Naive thymus-derived CD4-positive, alpha-beta T cell (primary cell): ENCODE measurements around the gene TNRC6C. TPM values are rescaled to one million over a fixed set of nuclear protein-coding genes. Genes with fewer than 3 reads are reported as not detected.
A peak's percentile ranks its signal among the peaks of the same experiment; 100 is the strongest.
"Not testable (repeated sequence)": the region's sequence is repeated elsewhere in the genome, so short reads cannot be mapped to it uniquely, and the experiment has no call there.

Source experiments
- ATAC-seq: fragments of 150-1000 bp; cut with Tn5 transposase; 2 replicates; pipeline ENCODE4 v1.10.0; 2021; ENCODE audit warnings: mild to moderate bottlenecking, moderate library complexity
- CTCF ChIA-PET: fragments of 350-600 bp; sonication (Branson Sonifier 250); formaldehyde crosslinking; loops from one replicate; lab custom pipeline; 2021; ENCODE audit warnings: antibody characterized with exemption; lab: Charles Lee
- POLR2A ChIA-PET: fragments of 350-600 bp; sonication (Branson Sonifier 250); formaldehyde crosslinking; loops from one replicate; lab custom pipeline; 2021; ENCODE audit warnings: antibody characterized with exemption, inconsistent platforms; lab: Charles Lee
- DNase-seq, 9 donors: peaks; one replicate each; pipeline versions ENCODE4 v3.0.0 to v3.0.0-alpha.2; 2020 to 2022; ENCODE audit warnings: mixed read lengths in 1 of 9
- H3K27ac ChIP-seq: one replicate; pipeline ENCODE4 v1.7.0; 2013; ENCODE audit warnings: mild to moderate bottlenecking, low read depth, low read length, moderate library complexity
- H3K27me3 ChIP-seq, 2 donors: one replicate each; pipeline ENCODE4 v1.7.0; 2013; ENCODE audit warnings: low read length in 2 of 2, mild to moderate bottlenecking in 2 of 2, moderate library complexity in 2 of 2; ENCODE audit not compliant: control insufficient read depth in 2 of 2, insufficient read depth in 2 of 2
- H3K36me3 ChIP-seq, 3 experiments: 1 replicate in 2 of 3; 2 replicates in 1 of 3; pipeline ENCODE4 v1.7.0; 2013; ENCODE audit warnings: low read length in 3 of 3, mild to moderate bottlenecking in 3 of 3, moderate library complexity in 1 of 3; ENCODE audit not compliant: insufficient read depth in 3 of 3, control insufficient read depth in 2 of 3
- H3K4me1 ChIP-seq, 2 donors: one replicate each; pipeline ENCODE4 v1.7.0; 2013; ENCODE audit warnings: low read length in 2 of 2, mild to moderate bottlenecking in 2 of 2, moderate library complexity in 1 of 2; ENCODE audit not compliant: control insufficient read depth in 2 of 2, insufficient read depth in 2 of 2
- H3K4me3 ChIP-seq: 2 replicates; pipeline ENCODE4 v1.7.0; 2013; ENCODE audit warnings: mild to moderate bottlenecking, low read length
- H3K9me3 ChIP-seq, 3 experiments: 1 replicate in 2 of 3; 2 replicates in 1 of 3; pipeline ENCODE4 v1.7.0; 2013; ENCODE audit warnings: low read length in 3 of 3; ENCODE audit not compliant: control insufficient read depth in 2 of 3
- H3K27ac Mint-ChIP-seq, 9 donors: one replicate each; pipeline ENCODE4 v1.8.0; 2020 to 2022; ENCODE audit warnings: mixed read lengths in 9 of 9, mild to moderate bottlenecking in 8 of 9, moderate library complexity in 5 of 9, inconsistent platforms in 2 of 9
- H3K27me3 Mint-ChIP-seq, 5 donors: one replicate each; pipeline ENCODE4 v1.8.0; 2021 to 2022; ENCODE audit warnings: mixed read lengths in 5 of 5, mild to moderate bottlenecking in 1 of 5
- H3K36me3 Mint-ChIP-seq, 5 donors: one replicate each; pipeline ENCODE4 v1.8.0; 2020 to 2022; ENCODE audit warnings: mixed read lengths in 5 of 5, mild to moderate bottlenecking in 3 of 5, inconsistent platforms in 1 of 5
- H3K4me1 Mint-ChIP-seq, 7 donors: one replicate each; pipeline ENCODE4 v1.8.0; 2020 to 2022; ENCODE audit warnings: mixed read lengths in 7 of 7, mild to moderate bottlenecking in 3 of 7, inconsistent platforms in 1 of 7
- H3K4me3 Mint-ChIP-seq, 10 donors: one replicate each; pipeline ENCODE4 v1.8.0; 2020 to 2022; ENCODE audit warnings: mild to moderate bottlenecking in 10 of 10, mixed read lengths in 10 of 10, moderate library complexity in 6 of 10, inconsistent platforms in 2 of 10
- H3K9me3 Mint-ChIP-seq, 11 donors: one replicate each; pipeline ENCODE4 v1.8.0; 2020 to 2022; ENCODE audit warnings: mixed read lengths in 11 of 11, mild to moderate bottlenecking in 4 of 11, inconsistent platforms in 1 of 11, moderate library complexity in 1 of 11
- intact Hi-C, 2 donors: fragments of 100-400 bp; cut with micrococcal nuclease; formaldehyde crosslinking; loops; one replicate each; pipeline ENCODE4 v1.15.1; 2023
- polyA plus RNA-seq, 2 donors: library from polyadenylated mRNA; unstranded; fragments of 300-500 nt; fragmentation: Illumina TruSeq; gene quantifications; one replicate each; pipeline ENCODE4 v1.2.3, GENCODE V29; 2021
- total RNA-seq, 6 experiments: library from RNA in 5 of 6; stranded (reverse) in 5 of 6; gene quantifications; 1 replicate in 5 of 6; 2 replicates in 1 of 6; pipeline ENCODE4 v1.2.3 and lab custom pipeline; 2021 to 2026

TNRC6C gene
- total and polyA plus RNA-seq, 7 experiments from 2014 or later, result 7.4 to 133 (median 73.4) TPM

DNA sequence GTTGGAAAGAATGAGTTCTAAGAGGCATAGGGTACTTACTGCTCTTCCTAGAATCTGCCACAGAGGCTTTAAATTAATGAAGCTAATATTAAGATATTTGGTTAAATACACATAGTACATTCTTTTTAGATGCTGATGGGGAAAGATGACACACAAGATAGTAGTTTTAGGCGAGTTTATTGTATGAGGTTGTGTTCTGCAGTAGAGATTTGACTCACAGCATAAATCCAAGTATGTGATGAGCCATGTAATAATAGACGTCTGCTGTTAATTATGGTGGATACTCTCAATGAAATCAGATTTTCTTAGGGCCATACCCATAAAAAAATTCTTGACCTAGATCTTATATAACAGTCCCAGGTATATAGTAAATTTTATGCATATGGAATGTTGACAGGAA, 8.0 kb downstream of the TNRC6C start:
- Histone ChIP-seq H3K27ac (no peak overlapping the region), H3K4me3 (no peak overlapping the region), H3K4me1 (peaks cover 66 to 70% of the 10 kb centered on the region in 2 donors), H3K9me3 (no peaks in the 10 kb centered on the region), H3K36me3 (no peaks in the 10 kb centered on the region), H3K27me3 (no peaks in the 10 kb centered on the region)
- DNase-seq, result no peak
- ChIA-PET POLR2A (interaction anchor here (0.7 to 1.7 kb wide), 3 partner anchors 9 to 52 kb away, joined by 3 to 5 read pairs (median 3); no protein-coding TSS in a partner anchor), CTCF (no interaction called here)
- intact Hi-C loops, result no loop called here
- Mint-ChIP-seq H3K27ac (peak overlapping the region in 2 of 9 donors; percentile 50 to 58), H3K9me3 (no peaks in the 10 kb centered on the region), H3K4me3 (peak overlapping the region in 8 of 10 donors; percentile 42 to 98 (median 70)), H3K4me1 (peaks cover 28 to 98% (median 88%) of the 10 kb centered on the region in 7 donors), H3K36me3 (peaks cover 3 to 15% (median 5%) of the 10 kb centered on the region in 5 donors), H3K27me3 (peaks cover 0 to 4% (median 0%) of the 10 kb centered on the region in 5 donors)
- ATAC-seq, result no peak

DNA sequence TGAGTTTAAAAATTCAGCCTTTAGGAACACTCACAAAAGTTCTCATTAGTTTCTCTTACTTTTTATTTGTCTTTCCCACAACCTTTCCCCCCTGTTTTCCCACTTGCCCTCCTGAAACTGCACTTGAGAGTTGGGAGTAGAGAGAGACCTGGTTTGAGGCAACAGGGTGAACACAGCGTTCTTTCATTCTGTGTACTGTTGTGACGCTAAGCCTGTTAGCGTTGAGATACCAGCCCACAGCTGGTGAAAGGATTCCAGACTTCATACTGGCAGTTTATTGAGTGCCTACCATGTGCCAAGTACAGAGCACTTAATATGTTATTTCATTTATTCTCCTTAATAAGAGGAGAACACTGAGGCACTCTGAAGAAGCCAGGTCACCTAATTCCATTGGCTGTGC, 10.3 kb downstream of the TNRC6C start:
- peaks cover 43 to 55% of the 10 kb centered on the region in 2 donors for H3K4me1 ChIP-seq
- Mint-ChIP-seq H3K4me3 (peak overlapping the region in 7 of 10 donors; percentile 36 to 66 (median 55)), H3K27me3 (no peaks in the 10 kb centered on the region), H3K9me3 (no peaks in the 10 kb centered on the region), H3K27ac (peak overlapping the region in 1 of 9 donors; percentile 17), H3K4me1 (peaks cover 20 to 98% (median 88%) of the 10 kb centered on the region in 7 donors), H3K36me3 (peaks cover 5 to 29% (median 7%) of the 10 kb centered on the region in 5 donors)
- H3K4me3 ChIP-seq, result no peak overlapping the region
- H3K9me3 ChIP-seq, result no peaks in the 10 kb centered on the region
- no peaks in the 10 kb centered on the region for H3K36me3 ChIP-seq
- intact Hi-C loops, result no loop called here
- ChIA-PET CTCF (interaction anchor here (0.8 kb wide), 1 partner anchor 9 kb away, joined by 3 read pairs; no protein-coding TSS in a partner anchor), POLR2A (interaction anchor here (0.6 to 7.7 kb wide), 2 partner anchors 9 to 11 kb away, joined by 4 to 55 read pairs; partner anchors contain the start of gene TNRC6C)
- DNase-seq, result no peak
- H3K27ac ChIP-seq, result no peak overlapping the region
- H3K27me3 ChIP-seq, result no peaks in the 10 kb centered on the region
- ATAC-seq, result no peak

DNA sequence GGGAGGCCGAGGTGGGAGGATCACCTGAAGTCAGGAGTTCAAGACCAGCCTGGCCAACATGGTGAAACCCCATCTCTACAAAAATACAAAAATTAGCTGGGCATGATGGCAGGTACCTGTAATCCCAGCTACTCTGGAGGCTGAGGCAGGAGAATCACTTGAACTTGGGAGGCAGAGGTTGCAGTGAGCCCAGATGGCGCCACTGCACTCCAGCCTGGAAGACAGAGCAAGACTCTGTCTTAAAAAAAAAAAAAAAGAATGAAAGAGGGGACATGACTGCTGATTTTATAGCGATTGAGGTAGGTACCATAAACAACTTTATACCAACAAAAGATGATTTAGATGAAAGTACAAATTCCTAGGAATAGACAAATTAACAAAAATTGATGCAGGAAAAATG, 13.8 kb downstream of the TNRC6C start:
- ChIA-PET POLR2A (interaction anchor here (0.6 to 7.7 kb wide), 6 partner anchors 9 to 42 kb away, joined by 3 to 55 read pairs (median 4); partner anchors contain the start of gene TNRC6C), CTCF (interaction anchor here (0.6 to 1.3 kb wide), 2 partner anchors 42 to 142 kb away, joined by 3 read pairs; no protein-coding TSS in a partner anchor)
- H3K27ac Mint-ChIP-seq, result peak overlapping the region in 5 of 9 donors; percentile 22 to 66 (median 41)
- peaks cover 11 to 95% (median 86%) of the 10 kb centered on the region in 7 donors for H3K4me1 Mint-ChIP-seq
- ATAC-seq, DNase-seq, H3K9me3 ChIP-seq, H3K4me3 ChIP-seq, H3K36me3 ChIP-seq, H3K9me3 Mint-ChIP-seq, intact Hi-C loops, H3K27me3 ChIP-seq, H3K27me3 Mint-ChIP-seq, H3K27ac ChIP-seq: not testable (repeated sequence)
- peaks cover 0 to 29% (median 7%) of the 10 kb centered on the region in 5 donors for H3K36me3 Mint-ChIP-seq
- H3K4me1 ChIP-seq, result peaks cover 21 to 29% of the 10 kb centered on the region in 2 donors
- peak overlapping the region in 7 of 10 donors; percentile 6 to 73 (median 32) for H3K4me3 Mint-ChIP-seq

DNA sequence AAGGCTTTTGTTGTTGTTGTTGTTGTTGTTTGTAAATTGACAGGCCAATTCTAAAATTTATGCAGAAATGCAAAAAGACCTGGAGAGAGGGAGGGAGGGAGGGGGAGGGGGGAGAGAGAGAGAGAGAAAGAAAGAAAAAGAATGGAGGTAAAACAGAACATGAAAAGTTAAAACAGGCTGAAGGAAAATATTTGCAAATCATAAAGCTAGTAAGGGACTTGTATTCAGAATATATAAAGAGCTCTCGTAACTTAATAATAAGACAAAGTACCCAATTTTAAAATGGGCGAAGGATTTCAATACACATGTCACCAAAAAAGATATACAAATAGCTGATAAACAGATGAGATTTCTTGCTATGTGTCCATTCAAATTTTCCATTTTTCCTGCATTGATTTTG, 15.4 kb downstream of the TNRC6C start:
- Mint-ChIP-seq H3K4me3 (peak overlapping the region in 6 of 10 donors; percentile 7 to 60 (median 48)), H3K4me1 (peaks cover 11 to 94% (median 89%) of the 10 kb centered on the region in 7 donors)

DNA sequence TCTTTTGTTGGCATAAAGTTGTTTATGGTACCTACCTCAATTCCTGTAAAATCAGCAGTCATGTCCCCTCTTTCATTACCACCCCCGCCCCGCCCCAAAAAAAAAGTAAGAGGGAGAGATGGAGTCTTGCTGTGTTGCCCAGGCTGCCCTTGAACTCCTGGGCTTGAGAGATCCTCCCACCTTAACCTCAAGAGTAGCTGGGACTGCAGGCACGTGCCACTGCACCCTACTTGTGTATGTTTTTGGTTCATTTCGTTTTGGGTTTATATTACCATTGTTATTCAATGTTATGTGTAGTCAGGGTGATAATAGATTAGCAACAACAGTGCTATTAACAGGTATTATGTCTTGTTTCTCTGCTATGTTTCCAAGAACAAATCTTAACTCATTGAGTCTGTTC, 15.9 kb downstream of the TNRC6C start:
- ChIA-PET CTCF (no interaction called here), POLR2A (interaction anchor here (0.6 to 7.7 kb wide), 3 partner anchors 13 to 41 kb away, joined by 3 to 55 read pairs (median 3); partner anchors contain the start of gene TNRC6C)
- ATAC-seq, result peak; percentile 31
- Mint-ChIP-seq H3K36me3 (peaks cover 0 to 28% (median 7%) of the 10 kb centered on the region in 5 donors), H3K9me3 (no peaks in the 10 kb centered on the region), H3K27ac (peak overlapping the region in 2 of 9 donors; percentile 32 to 35), H3K4me1 (peaks cover 11 to 96% (median 92%) of the 10 kb centered on the region in 7 donors), H3K27me3 (no peaks in the 10 kb centered on the region), H3K4me3 (peak overlapping the region in 7 of 10 donors; percentile 7 to 60 (median 49))
- DNase-seq, result peak in 1 of 9 donors; percentile 28
- intact Hi-C loops, result no loop called here
- no peak overlapping the region for H3K4me3 ChIP-seq
- H3K4me1 ChIP-seq, result peaks cover 14 to 21% of the 10 kb centered on the region in 2 donors
- H3K27me3 ChIP-seq, result no peaks in the 10 kb centered on the region
- H3K36me3 ChIP-seq, result no peaks in the 10 kb centered on the region
- H3K9me3 ChIP-seq, result no peaks in the 10 kb centered on the region
- no peak overlapping the region for H3K27ac ChIP-seq

More for the DNA sequence above, 15.4 kb downstream of the TNRC6C start:
- Mint-ChIP-seq H3K27ac (peak overlapping the region in 3 of 9 donors; percentile 18 to 82 (median 53)), H3K36me3 (peaks cover 0 to 26% (median 7%) of the 10 kb centered on the region in 5 donors), H3K27me3 (no peaks in the 10 kb centered on the region), H3K9me3 (no peaks in the 10 kb centered on the region)
- DNase-seq (no peak), ATAC-seq (no peak)
- Histone ChIP-seq H3K9me3 (no peaks in the 10 kb centered on the region), H3K4me3 (no peak overlapping the region), H3K27me3 (no peaks in the 10 kb centered on the region), H3K36me3 (no peaks in the 10 kb centered on the region), H3K27ac (no peak overlapping the region), H3K4me1 (peaks cover 15 to 22% of the 10 kb centered on the region in 2 donors)
- ChIA-PET POLR2A (interaction anchor here (7.7 kb wide), 1 partner anchor 16 kb away, joined by 55 read pairs; the partner anchor contains the start of gene TNRC6C), CTCF (no interaction called here)
- intact Hi-C loops, result no loop called here

DNA sequence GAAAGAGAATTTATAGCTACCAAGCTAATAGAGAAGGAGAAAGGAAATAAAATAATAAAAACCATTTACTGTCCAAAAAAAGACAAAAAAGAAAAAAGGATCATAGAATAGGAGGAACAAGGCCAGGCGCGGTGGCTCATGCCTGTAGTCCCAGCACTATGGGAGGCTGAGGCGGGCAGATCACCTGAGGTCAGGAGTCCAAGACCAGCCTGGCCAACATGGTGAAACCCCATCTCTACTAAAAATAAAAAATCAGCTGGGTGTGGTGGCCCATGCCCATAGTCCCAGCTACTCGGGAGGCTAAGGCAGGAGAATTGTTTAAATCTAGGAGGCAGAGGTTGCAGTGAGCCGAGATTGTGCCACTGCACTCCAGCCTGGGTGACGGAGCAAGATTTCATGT, 23.9 kb downstream of the TNRC6C start:
- Mint-ChIP-seq H3K27ac (peak overlapping the region in 4 of 9 donors; percentile 52 to 71 (median 59)), H3K36me3 (peaks cover 0 to 47% (median 32%) of the 10 kb centered on the region in 5 donors), H3K4me1 (peaks cover 0 to 87% (median 75%) of the 10 kb centered on the region in 7 donors), H3K4me3 (peak overlapping the region in 1 of 10 donors; percentile 8)
- DNase-seq, intact Hi-C loops, H3K27me3 ChIP-seq, H3K4me3 ChIP-seq, H3K27ac ChIP-seq, H3K27me3 Mint-ChIP-seq, ATAC-seq, H3K9me3 ChIP-seq, H3K9me3 Mint-ChIP-seq, H3K36me3 ChIP-seq, H3K4me1 ChIP-seq: not testable (repeated sequence)
- ChIA-PET CTCF (interaction anchor here (0.6 kb wide), 1 partner anchor 872 kb away, joined by 5 read pairs; no protein-coding TSS in a partner anchor), POLR2A (interaction anchor here (0.7 to 2.2 kb wide), 4 partner anchors 18 to 24 kb away, joined by 3 to 5 read pairs (median 4); partner anchors contain the start of gene TNRC6C)
